HG03103 (cell line): ENCODE results near the gene SLC13A5.
"Not testable (repeated sequence)": the region's sequence is repeated elsewhere in the genome, so short reads cannot be mapped to it uniquely, and the experiment has no call there.

Experiments used
- ATAC-seq: cut with Tn5 transposase; IDR thresholded peaks from one replicate; pipeline ENCODE4 v1.9.1; 2021; ENCODE audit warnings: low read depth; ENCODE audit not compliant: unreplicated experiment

SLC13A5 gene

GRCh38 chr17:6713130-6713917, at the start of gene SLC13A5:
Gene SLC13A5, minus strand, starts transcription at chr17:6713369. Its CDS starts 36 bp downstream, at chr17:6713333.
- ATAC-seq: no peak

DNA sequence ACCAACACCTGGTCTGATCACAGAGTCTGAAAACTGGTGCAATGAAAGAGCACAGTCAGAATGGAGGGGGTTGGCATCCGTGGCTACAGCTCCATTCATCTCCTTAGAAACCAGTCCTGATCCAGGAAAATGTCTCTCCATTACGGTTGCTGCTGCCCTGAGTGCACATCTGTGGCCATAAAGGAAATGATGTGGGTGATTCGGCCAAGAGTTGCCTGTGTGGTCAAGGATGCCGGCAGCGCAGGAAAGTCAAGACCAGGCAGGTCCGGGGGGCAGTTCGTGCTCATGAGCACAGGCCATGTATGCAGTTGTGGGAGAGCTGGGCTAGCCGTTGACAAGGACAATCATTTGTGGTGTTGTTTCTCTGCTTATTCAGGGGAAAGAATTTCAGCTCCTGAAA, 48.6 kb upstream of the SLC13A5 start:
- ATAC-seq: no peak

- ATAC-seq: no peak
These were observed 44.6 kb upstream of the SLC13A5 start for GRCh38 chr17:6757747-6758146.

- ATAC-seq: no peak
These were observed 43.4 kb upstream of the SLC13A5 start for GRCh38 chr17:6756425-6757031.

GRCh38 chr17:6755731-6756184, 42.6 kb upstream of the SLC13A5 start, which contains the start of gene XAF1:
Gene XAF1, plus strand, starts transcription at chr17:6756046. Its CDS starts 33 bp downstream, at chr17:6756079.
- ATAC-seq: no peak

- ATAC-seq: no peak
These were observed 42.1 kb upstream of the SLC13A5 start for GRCh38 chr17:6755281-6755680.

DNA sequence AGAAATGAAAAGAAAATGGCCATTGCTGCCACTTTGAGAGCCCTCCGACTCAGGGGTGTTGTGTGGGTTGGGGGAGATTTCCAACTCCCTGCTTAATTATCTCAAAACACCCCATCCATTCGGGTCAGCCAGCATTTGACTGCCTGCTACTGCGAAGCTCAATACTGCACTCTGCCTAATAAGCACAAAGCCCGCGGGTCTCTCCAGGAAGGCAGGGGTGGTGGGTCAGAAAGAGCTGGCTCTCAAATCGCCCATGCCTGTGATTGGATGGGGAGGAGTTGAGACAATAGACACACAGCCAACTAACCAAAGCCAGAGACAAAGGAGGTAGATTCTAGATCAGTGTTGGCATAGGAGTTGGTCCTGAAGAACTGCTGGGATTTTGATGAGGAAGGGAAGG, 40.4 kb upstream of the SLC13A5 start:
- ATAC-seq: no peak

- ATAC-seq: no peak
These were observed 39.9 kb upstream of the SLC13A5 start for GRCh38 chr17:6753006-6753445.

GRCh38 chr17:6752068-6752909, 39.1 kb upstream of the SLC13A5 start:
- no peak for ATAC-seq

GRCh38 chr17:6749519-6749918, 36.4 kb upstream of the SLC13A5 start:
- ATAC-seq: no peak

- ATAC-seq: no peak
These were observed 35.4 kb upstream of the SLC13A5 start for GRCh38 chr17:6748617-6749016.

- not testable (repeated sequence) for ATAC-seq
These were observed 33.5 kb upstream of the SLC13A5 start for GRCh38 chr17:6746665-6747064.

- ATAC-seq: no peak
These were observed 16.4 kb upstream of the SLC13A5 start for GRCh38 chr17:6729531-6729930.

DNA sequence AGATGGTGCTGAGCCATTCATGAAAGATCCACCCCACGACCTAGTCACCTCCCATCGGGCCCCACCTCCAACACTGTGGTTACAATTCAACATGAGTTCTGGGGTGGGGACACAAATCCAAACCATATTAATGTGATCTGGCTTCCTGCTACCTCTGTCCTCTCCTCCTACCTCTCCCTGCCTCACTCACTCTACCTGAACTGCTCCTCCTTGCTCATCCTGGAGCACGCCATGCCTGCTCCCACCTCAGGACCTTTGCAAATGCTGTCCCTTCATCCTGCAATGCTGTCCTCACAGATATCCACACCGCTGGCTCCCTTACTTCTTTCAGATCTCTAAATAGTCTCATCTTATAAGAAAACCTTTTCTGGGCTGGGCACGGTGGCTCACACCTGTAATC, 10.8 kb upstream of the SLC13A5 start:
- no peak for ATAC-seq

GRCh38 chr17:6721744-6722143, 8.6 kb upstream of the SLC13A5 start:
- ATAC-seq: no peak

DNA sequence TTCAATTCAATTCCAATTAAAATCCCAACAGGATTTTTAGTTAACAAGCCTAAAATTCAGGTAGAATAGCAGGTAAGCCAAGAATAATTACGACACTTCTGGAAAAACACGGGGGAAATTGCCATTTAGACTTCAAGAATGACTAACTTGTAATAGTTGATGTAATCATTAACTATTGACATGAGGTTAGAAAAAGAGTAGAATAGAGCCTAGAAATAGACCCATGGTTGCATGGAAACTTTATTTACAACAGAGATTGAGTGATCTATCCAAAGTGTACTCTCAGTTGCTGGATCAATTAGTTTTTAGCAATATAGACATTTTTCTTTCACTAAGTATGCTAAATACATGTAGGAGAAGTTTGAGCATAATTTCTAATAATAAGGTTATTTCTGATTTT, 3.6 kb upstream of the SLC13A5 start:
- ATAC-seq: no peak

DNA sequence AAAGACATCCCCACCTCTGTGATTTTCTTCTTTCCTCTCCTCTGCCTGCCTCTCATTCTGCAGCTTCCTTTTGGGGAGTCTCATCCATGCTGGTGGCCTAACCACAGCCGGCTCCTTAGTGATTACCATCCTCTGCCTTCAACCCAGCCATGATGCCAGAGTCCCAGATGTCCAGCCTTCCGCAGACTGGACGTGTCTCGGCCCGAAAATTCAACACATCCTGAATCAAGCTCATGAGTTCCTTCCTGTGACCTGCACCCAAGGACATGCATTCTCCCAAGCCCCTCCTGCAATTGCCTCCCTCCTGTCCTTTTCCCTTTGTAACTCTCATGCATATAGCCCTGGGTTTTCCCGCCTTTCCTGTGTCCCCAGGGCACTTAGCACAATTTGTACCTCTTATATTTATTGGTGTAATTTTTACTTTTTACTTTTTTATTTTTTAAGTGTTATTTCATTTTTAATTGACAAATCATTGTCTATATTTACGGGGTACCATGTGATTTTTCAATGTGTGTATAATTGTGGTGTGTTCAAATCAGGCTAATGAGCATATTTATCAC, 1.2 kb upstream of the SLC13A5 start:
- ATAC-seq: no peak

DNA sequence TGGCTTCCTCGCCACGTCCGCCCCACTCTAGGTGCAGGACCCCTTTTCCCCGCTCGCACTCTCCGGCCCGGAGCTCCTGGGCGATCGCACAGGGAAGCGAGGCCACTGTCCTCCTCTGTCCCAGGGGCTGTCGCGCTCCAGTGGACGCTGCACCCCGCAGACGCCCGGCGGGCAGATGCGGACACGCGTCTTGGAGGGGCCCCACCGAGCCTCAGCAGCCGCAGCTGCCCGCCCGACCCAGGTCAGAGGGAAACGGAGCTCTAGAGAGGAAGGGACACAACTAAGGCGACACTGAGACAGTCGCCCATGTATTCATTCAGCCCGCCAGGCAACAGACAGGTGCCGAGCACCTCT, 726 bp upstream of the SLC13A5 start:
- ATAC-seq: no peak

DNA sequence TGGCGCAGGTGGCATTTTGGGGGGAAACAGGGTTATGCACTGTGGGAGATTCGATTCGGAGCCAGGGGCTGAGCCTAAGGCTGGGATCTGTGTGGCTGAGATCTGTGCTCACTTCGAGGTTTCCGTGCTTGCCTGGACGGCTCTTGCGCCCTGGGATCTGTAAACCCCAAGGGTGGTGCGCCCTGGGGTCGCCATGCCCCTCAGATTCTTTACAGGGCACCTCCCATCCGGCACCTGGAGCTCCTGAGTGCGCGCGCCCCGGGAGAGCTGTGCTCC, 377 bp downstream of the SLC13A5 start:
- no peak for ATAC-seq

GRCh38 chr17:6712058-6712853, 913 bp downstream of the SLC13A5 start:
- ATAC-seq: no peak
